ENCODE measurements around the gene KLHL35.
"Not testable (repeated sequence)": the region's sequence is repeated elsewhere in the genome, so short reads cannot be mapped to it uniquely, and the experiment has no call there.

Gene KLHL35

GRCh38 chr11:75387736-75388294 is 45.2 kb downstream of the KLHL35 start:
- DNase-seq = no peak

DNA sequence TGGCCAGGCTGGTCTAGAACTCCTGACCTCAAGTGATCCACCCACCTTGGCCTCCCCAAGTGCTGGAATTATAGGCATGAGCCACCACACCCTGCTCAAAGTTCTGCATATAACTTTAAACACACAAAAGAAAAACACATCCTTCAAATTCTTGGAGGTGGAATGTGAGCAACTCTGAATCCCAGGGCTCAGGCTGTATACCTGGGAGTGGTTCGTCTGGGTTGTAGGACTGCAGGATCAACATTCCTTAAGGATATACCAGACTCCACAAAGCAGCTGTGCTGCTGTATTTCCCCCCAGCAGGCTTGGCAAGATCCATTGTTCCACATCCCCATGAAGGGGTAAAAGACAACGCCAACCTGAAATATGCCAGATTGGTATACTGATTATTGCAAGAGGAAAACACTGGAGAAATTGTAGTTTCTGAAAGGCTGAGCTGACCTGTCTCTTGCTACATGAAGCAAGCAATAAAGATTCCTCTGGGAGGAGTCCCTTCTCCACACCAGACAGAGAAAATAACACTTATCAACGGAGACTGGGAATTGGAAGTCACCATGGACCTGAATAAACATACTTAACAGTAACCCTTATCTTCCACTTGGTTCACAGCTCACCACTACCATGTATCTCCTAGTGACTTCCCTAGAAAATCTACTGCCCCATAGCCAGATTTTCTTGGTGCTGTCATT is 45.9 kb downstream of the KLHL35 start:
- no peak for DNase-seq

DNA sequence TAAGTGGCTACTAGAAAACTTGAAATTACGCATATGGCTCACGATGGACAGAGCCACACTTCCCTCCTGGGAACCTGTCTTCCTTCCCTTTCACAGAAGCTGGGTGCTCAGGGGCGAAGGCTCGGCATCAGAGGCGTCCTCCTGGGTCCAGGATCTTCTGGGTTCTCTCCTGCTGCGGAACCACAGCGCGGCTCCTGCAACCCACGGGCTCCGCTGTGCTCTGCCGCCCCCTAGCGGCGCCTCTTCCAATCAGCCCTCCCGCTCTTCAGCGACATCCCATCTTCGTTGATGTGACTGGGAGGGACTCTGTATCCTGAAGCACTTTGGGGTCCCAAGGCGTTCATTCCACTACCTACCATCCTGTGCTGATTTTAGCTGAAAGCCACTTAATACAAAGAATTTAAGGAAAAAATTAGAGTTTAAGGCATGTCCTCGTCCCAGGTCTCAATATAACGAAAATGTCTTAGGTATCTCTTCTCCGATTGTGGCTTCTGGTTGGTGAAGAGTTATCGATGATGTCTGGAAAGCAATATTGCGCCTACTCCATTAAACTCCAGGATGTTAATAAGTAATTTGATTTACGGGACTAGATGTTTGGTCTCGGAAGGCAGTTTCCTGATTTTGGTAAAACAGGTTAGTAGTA is 48.4 kb downstream of the KLHL35 start:
- DNase-seq = peak; percentile 73

DNA sequence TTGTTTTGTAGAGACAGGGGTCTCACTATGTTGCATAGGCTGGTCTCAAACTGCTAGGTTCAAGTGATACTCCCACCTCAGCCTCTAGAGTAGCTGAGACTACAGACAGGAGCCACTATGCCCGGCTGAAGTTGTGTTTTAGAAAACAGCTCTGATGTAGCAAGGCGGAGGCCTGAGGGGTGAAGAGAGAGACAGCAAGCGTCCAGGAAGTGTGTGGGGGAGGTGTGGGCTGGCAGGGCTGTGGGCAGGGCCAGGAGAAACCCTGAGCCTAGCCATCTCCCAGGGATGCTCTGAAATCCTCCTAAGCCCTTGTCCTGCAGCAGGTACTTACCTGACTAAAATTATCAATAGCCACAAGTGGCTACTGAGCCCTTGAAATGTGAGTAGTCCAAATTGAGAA is 49.8 kb downstream of the KLHL35 start:
- DNase-seq = peak; percentile 21

- DNase-seq = peak; percentile 77
Observed at GRCh38 chr11:75380716-75381420, 52.1 kb downstream of the KLHL35 start.

DNA sequence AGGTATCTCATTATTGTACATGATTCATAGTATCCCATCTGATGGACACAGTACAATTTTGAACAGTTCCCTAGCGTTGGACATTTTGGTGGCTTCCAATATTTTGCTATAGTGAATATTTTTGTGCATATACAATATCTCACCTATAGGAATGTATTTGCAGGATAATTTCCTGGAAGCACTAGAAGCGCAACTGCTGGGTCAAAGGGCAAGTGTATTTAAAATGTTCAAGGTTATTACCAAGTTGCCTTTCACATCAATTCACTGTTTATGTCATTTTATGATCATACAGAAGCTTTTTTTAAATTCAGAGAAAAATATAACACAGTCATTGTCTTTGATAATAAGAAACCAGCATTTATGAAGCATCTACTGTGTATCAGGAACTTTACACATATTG is 52.8 kb downstream of the KLHL35 start:
- DNase-seq = no peak

- not testable (repeated sequence) for DNase-seq
Observed at GRCh38 chr11:75378776-75379175, 54.2 kb downstream of the KLHL35 start.

DNA sequence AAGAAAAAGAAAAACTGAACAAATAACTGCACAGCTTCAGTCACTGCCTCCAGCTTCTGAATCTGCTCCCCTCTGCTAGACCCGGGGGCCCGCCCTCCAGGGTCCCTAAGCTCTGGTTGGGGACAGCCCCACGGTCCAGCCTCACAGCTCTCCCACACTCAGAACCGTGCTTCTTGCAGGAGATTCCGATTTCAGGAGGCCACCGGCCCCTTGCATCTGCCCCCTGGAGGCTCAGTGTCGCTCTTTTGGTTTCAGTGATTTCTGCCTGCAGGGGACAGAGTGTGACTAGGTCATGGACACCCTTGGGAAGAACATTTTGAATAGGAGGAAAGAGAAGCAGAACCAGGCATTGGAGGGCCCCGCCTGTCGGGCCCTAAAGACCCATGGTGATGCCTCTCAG is 56.8 kb downstream of the KLHL35 start:
- DNase-seq = no peak

- no peak for DNase-seq
Observed at GRCh38 chr11:75375626-75376025, 57.4 kb downstream of the KLHL35 start.

GRCh38 chr11:75374646-75375045 is 58.4 kb downstream of the KLHL35 start:
- DNase-seq = no peak

DNA sequence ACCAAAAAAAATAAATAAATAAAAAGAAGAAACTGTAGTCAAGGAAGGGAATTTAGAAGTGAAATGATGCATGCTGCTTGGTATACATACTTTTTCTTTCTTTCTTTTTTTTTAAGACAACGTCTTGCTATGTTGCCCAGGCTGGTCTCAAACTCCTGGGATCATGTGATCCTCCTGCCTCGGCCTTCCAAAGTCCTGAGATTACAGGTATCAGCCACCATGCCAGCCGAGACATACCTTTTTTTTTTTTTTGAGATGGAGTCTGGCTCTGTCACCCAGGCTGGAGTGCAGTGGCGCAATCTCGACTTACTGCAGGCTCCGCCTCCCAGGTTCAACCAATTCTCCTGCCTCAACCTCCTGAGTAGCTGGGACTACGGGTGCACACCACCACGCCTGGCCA is 59.8 kb downstream of the KLHL35 start:
- no peak for DNase-seq

Measured in inflammatory macrophage treated with lipopolysaccharide for 4 hours (primary cell).